Osteoblast (primary cell): ENCODE measurements around the gene MLLT6. TPM values are rescaled to one million over a fixed set of nuclear protein-coding genes. Genes with fewer than 3 reads are reported as not detected.
A peak's percentile ranks its signal among the peaks of the same experiment; 100 is the strongest.

Experiments
- DNase-seq: peaks from one replicate; pipeline ENCODE4 v3.0.0; 2011; ENCODE audit warnings: low spot score, mixed read lengths; ENCODE audit not compliant: insufficient read length; ENCODE audit errors: missing footprints
- H2AFZ ChIP-seq: 2 replicates; pipeline ENCODE4 v1.6.0; 2011; ENCODE audit warnings: mild to moderate bottlenecking, low read length
- H3K27ac ChIP-seq: 2 replicates; pipeline ENCODE4 v1.5.1; 2011; ENCODE audit warnings: mild to moderate bottlenecking, low read depth, low read length, moderate library complexity
- H3K27me3 ChIP-seq: 2 replicates; pipeline ENCODE4 v1.6.0; 2012; ENCODE audit warnings: mild to moderate bottlenecking, control low read depth, inconsistent platforms, low read length, moderate library complexity; ENCODE audit not compliant: insufficient read depth
- H3K36me3 ChIP-seq: 2 replicates; pipeline ENCODE4 v1.5.1; 2011; ENCODE audit warnings: mild to moderate bottlenecking, low read length, control low read depth, moderate library complexity; ENCODE audit not compliant: insufficient read depth
- H3K4me1 ChIP-seq: 2 replicates; pipeline ENCODE4 v1.5.1; 2011; ENCODE audit warnings: mild to moderate bottlenecking, low read length, control low read depth, moderate library complexity; ENCODE audit not compliant: insufficient read depth
- H3K4me2 ChIP-seq: 2 replicates; pipeline ENCODE4 v1.6.0; 2011; ENCODE audit warnings: mild to moderate bottlenecking, low read length; ENCODE audit not compliant: insufficient read depth
- H3K4me3 ChIP-seq: fragments of 200-600 bp; sonication (generic); 3 replicates; pipeline ENCODE4 v1.5.1; 2012; ENCODE audit warnings: mild to moderate bottlenecking, low read length, inconsistent platforms; ENCODE audit not compliant: insufficient read depth
- H3K79me2 ChIP-seq: 2 replicates; pipeline ENCODE4 v1.6.0; 2012; ENCODE audit warnings: mild to moderate bottlenecking, low read length, control low read depth, inconsistent platforms; ENCODE audit not compliant: insufficient read depth
- H3K9me3 ChIP-seq: 2 replicates; pipeline ENCODE4 v1.5.1; 2011; ENCODE audit warnings: low read depth, low read length, control low read depth
- H4K20me1 ChIP-seq: 2 replicates; pipeline ENCODE4 v1.6.0; 2012; ENCODE audit warnings: mild to moderate bottlenecking, low read length, control low read depth; ENCODE audit not compliant: insufficient read depth
- total RNA-seq: library from RNA; depleted of rRNA; stranded (reverse); fragments of >200 nt; gene quantifications from 2 replicates; pipeline ENCODE4 v1.2.3, GENCODE V29; 2012
- TF ChIP-seq, protein P1 (sequence below): IDR thresholded peaks from 2 replicates; pipeline ENCODE4 v1.5.1; 2011; ENCODE audit warnings: mild to moderate bottlenecking, low read depth, low read length, moderate library complexity; ENCODE audit errors: extremely low read depth

MLLT6 gene
- total RNA-seq, 1 donor, result 33.3 TPM

DNA sequence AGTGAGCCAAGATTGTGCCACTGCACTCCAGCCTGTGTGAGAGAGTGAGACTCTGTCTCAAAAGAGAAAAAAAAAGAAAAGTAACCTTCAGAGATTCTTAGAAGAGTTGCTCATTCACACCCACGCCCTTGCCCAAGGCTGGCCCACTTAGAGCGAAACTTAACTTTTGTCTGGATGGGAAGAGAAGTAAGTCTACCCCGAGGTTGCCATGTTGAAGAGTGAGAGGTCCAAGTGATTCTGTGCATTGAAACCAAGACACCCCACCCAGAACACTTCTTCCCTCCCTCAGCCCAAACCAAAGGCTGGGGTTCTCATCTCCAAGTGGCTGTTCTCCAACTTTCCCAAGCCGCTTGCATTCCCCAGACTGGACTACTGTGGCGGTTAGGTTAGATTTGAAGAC, 22.7 kb downstream of the MLLT6 start:
- H2AFZ ChIP-seq, result no peak overlapping the region
- H3K4me3 ChIP-seq, result no peak overlapping the region
- no peak overlapping the region for H3K27ac ChIP-seq
- no peak for DNase-seq
- peaks cover 13% of the 10 kb centered on the region for H3K36me3 ChIP-seq
- no peaks in the 10 kb centered on the region for H3K27me3 ChIP-seq
- H3K79me2 ChIP-seq, result peaks cover 14% of the 10 kb centered on the region
- TF ChIP-seq, protein P1, sequence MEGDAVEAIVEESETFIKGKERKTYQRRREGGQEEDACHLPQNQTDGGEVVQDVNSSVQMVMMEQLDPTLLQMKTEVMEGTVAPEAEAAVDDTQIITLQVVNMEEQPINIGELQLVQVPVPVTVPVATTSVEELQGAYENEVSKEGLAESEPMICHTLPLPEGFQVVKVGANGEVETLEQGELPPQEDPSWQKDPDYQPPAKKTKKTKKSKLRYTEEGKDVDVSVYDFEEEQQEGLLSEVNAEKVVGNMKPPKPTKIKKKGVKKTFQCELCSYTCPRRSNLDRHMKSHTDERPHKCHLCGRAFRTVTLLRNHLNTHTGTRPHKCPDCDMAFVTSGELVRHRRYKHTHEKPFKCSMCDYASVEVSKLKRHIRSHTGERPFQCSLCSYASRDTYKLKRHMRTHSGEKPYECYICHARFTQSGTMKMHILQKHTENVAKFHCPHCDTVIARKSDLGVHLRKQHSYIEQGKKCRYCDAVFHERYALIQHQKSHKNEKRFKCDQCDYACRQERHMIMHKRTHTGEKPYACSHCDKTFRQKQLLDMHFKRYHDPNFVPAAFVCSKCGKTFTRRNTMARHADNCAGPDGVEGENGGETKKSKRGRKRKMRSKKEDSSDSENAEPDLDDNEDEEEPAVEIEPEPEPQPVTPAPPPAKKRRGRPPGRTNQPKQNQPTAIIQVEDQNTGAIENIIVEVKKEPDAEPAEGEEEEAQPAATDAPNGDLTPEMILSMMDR, result no peak
- H3K4me2 ChIP-seq, result no peak overlapping the region
- H4K20me1 ChIP-seq, result peaks cover 11% of the 10 kb centered on the region
- no peaks in the 10 kb centered on the region for H3K9me3 ChIP-seq
- peaks cover 10% of the 10 kb centered on the region for H3K4me1 ChIP-seq

DNA sequence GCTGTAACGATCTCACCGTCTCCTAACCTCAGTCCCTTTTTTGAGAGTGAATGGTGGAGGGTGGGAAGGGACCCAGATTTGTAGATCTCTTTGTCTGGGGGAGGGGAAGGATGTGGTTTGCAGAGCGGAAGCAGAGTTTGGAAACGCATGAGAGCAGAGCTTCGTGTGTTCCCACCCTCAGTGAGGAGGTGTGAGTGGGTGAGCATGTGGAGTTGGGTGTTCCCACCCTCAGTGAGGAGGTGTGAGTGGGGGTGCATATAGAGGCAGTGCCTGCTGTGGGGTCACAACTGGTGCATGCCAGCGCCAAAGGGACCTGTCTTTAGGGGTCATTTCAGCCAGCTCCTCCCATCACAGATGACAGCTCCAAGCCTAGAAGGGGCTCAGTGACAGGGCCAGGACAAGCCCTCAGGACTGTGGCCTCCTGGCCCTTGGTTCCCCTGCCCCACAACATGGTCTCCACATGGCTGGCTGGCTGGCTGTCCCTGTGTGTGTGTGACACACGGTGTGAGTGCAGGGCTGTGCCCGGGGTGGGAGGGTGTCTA, 23.3 kb downstream of the MLLT6 start:
- Histone ChIP-seq H3K4me3 (no peak overlapping the region), H2AFZ (no peak overlapping the region), H3K4me2 (no peak overlapping the region), H3K4me1 (peaks cover 10% of the 10 kb centered on the region), H3K27ac (no peak overlapping the region), H3K9me3 (no peaks in the 10 kb centered on the region), H3K79me2 (peaks cover 21% of the 10 kb centered on the region), H3K36me3 (peaks cover 9% of the 10 kb centered on the region), H3K27me3 (no peaks in the 10 kb centered on the region), H4K20me1 (peaks cover 14% of the 10 kb centered on the region)
- TF ChIP-seq, protein P1, result no peak
- DNase-seq, result no peak

DNA sequence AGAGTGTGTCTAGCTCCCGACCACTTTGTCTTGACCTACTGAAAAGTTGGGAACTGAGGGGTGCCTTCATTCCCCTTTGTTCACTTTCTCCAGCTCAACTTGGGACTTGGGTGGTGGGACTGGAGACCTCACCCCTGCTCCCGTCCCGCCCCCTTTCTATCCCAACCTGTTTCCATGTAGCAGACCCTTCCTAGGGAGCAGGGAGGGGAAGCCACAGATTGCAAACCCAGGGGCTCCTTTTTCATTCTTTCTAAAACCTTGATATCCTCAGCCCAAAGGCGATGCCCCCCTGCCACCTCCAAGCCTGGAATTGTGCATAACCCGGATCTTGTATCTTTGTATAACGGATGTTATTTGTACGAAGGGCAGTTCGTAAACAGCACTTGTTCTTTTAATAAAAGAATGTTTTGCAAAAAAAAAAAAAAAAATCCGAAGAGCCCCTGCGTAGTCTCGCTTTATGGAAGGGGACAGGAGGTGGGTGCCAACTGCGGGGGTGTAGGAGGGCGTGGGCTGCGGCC, 24.4 kb downstream of the MLLT6 start:
- Histone ChIP-seq H3K9me3 (no peaks in the 10 kb centered on the region), H3K4me1 (peaks cover 10% of the 10 kb centered on the region), H3K36me3 (peaks cover 18% of the 10 kb centered on the region), H3K27ac (no peak overlapping the region), H3K4me3 (peak overlapping the region; percentile 92), H3K79me2 (peaks cover 30% of the 10 kb centered on the region), H2AFZ (no peak overlapping the region), H3K4me2 (peak overlapping the region; percentile 78), H4K20me1 (peaks cover 24% of the 10 kb centered on the region), H3K27me3 (no peaks in the 10 kb centered on the region)
- DNase-seq, result no peak
- TF ChIP-seq, protein P1, result no peak

DNA sequence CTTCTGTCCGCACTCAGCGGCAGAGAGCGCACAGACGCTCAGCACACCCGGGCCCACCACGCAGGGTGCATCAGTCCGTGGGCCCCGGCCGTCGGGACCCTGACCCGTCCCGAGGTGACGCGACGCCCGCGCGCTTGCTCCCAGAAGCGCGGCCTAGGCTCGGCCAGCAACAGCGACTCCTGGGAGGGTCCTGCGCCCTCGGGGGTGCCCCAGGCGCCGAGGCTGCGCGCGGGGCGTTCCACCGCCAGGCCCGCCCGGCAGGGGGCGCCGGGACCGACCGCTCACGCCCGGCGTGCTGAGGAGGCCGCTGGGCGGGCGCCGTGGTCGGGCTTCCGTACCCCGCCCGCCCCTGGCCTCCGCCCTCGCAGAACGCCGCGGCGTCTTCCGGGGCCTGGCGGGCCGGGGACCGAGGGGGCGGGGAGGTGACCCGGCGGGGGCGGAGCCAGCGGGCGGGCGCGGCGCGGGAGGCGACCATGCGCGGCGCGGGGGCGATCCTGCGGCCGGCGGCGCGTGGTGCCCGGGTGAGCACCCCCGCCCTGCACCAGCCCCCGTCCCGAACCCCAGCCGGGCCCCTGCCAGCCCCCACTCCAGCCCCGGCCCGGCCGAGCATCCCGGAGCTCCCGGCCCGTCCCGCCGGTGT, 24.9 kb downstream of the MLLT6 start, which contains the start of gene CISD3:
Gene CISD3 (plus strand): TSS at position 456 of the 640 bp plus-strand sequence. CDS start 18 bp downstream, at position 474.
- peaks cover 20% of the 10 kb centered on the region for H3K36me3 ChIP-seq

More for the DNA sequence above, 24.9 kb downstream of the MLLT6 start, which contains the start of gene CISD3:
- H4K20me1 ChIP-seq, result peaks cover 27% of the 10 kb centered on the region
- H3K79me2 ChIP-seq, result peaks cover 33% of the 10 kb centered on the region
- H2AFZ ChIP-seq, result peak within 1 kb of the TSS; percentile 72
- H3K27ac ChIP-seq, result peak within 1 kb of the TSS; percentile 66
- peaks cover 11% of the 10 kb centered on the region for H3K4me1 ChIP-seq
- TF ChIP-seq, protein P1, result peak; percentile 40
- no peaks in the 10 kb centered on the region for H3K9me3 ChIP-seq
- DNase-seq, result peak; percentile 100
- H3K4me2 ChIP-seq, result peak within 1 kb of the TSS; percentile 96
- H3K4me3 ChIP-seq, result peak within 1 kb of the TSS; percentile 92
- H3K27me3 ChIP-seq, result no peaks in the 10 kb centered on the region
